Gastroesophageal sphincter (tissue), 3 donors: Measurements from ENCODE around the gene G6PC3.

ENCODE experiments used
- POLR2A ChIP-seq, 2 donors: fragments of 450-650 bp; IDR thresholded peaks; one replicate each; pipeline ENCODE4 v1.6.1; 2017; ENCODE audit warnings: antibody characterized with exemption in 2 of 2, mild to moderate bottlenecking in 2 of 2, moderate library complexity in 1 of 2
- POLR2AphosphoS5 ChIP-seq: sonication (generic); formaldehyde crosslinking; IDR thresholded peaks from one replicate; pipeline ENCODE4 v1.6.1; 2017; ENCODE audit warnings: antibody characterized with exemption
- TF ChIP-seq, protein P1 (sequence below), 4 experiments: fragments of 200-600 bp in 2 of 4; fragments of 450-650 bp in 2 of 4; sonication (generic) in 1 of 4; IDR thresholded peaks; one replicate each; pipeline ENCODE4 v1.5.1; 2017 to 2019; ENCODE audit warnings: antibody characterized with exemption in 4 of 4, mild to moderate bottlenecking in 2 of 4, moderate library complexity in 2 of 4

- TF ChIP-seq, protein P1, sequence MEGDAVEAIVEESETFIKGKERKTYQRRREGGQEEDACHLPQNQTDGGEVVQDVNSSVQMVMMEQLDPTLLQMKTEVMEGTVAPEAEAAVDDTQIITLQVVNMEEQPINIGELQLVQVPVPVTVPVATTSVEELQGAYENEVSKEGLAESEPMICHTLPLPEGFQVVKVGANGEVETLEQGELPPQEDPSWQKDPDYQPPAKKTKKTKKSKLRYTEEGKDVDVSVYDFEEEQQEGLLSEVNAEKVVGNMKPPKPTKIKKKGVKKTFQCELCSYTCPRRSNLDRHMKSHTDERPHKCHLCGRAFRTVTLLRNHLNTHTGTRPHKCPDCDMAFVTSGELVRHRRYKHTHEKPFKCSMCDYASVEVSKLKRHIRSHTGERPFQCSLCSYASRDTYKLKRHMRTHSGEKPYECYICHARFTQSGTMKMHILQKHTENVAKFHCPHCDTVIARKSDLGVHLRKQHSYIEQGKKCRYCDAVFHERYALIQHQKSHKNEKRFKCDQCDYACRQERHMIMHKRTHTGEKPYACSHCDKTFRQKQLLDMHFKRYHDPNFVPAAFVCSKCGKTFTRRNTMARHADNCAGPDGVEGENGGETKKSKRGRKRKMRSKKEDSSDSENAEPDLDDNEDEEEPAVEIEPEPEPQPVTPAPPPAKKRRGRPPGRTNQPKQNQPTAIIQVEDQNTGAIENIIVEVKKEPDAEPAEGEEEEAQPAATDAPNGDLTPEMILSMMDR (IDR thresholded peaks at IDR 0.05) = peak in 2 of 4 experiments; percentile 5 to 28
- TF ChIP-seq POLR2A (IDR thresholded peaks at IDR 0.05) = no peak
- TF ChIP-seq POLR2AphosphoS5 = no peak
Observed at GRCh38 chr17:44083250-44083849, 12.8 kb downstream of the G6PC3 start.
